ENCODE results near the gene SCN7A.
"Not testable (repeated sequence)": the region's sequence is repeated elsewhere in the genome, so short reads cannot be mapped to it uniquely, and the experiment has no call there.

Gene SCN7A

DNA sequence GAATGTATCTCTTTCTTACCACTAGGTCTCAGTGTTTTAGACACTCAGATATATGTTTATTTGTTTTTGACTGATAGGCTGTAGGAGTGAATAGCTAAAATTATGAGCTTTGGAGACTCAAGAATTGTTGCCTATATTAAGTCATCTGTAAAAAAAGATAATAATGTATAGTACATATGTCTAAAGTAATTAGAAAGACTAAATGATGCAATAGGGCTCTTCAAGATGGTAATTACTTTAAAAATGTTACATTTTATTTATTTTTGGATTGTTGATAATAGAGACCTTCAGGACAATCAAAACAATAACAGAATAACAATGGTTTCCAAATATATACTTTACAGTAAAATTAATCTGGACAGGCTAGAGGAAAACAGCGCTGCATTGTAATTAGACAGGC, 19.9 kb upstream of the SCN7A start:
- Histone ChIP-seq H3K9me3 (no peaks in the 10 kb centered on the region), H4K20me1 (no peaks in the 10 kb centered on the region), H3K4me3 (no peak overlapping the region), H3K4me1 (no peaks in the 10 kb centered on the region), H3K27ac (no peak overlapping the region), H3K9ac (no peak overlapping the region), H3K36me3 (no peaks in the 10 kb centered on the region), H3K27me3 (no peaks in the 10 kb centered on the region), H3K4me2 (no peak overlapping the region)
- no peak for TF ChIP-seq Cebpa-rat (IDR thresholded peaks at IDR 0.05)

DNA sequence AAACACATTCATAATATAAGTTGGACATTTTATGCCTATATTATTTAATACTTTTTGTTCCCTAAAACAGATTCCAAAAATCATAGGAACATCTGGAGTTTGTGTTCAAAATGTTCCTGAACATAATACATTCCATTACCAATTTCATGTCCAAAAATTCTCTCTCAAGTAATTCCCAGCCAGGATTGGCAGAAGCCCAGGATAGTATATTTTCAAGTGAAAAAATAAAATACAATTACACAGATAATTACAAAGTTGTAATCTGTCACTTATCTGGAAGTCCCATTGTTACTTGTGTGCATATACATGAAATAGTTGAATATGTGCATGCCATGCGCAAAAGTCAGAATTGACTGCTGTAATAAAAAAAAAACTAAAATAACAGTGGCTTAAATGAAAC, 5.2 kb upstream of the SCN7A start:
- H3K4me1 ChIP-seq = peaks cover 5% of the 10 kb centered on the region; the same call in 1 of the 2 replicates
- H3K27ac ChIP-seq = no peak overlapping the region
- H3K36me3 ChIP-seq = no peaks in the 10 kb centered on the region
- H3K9ac ChIP-seq = no peak overlapping the region
- H3K4me3 ChIP-seq = no peak overlapping the region
- H3K27me3 ChIP-seq = 0 out of 2 replicates have a peak, but pooled peaks cover 1% of the 10 kb centered on the region
- H4K20me1 ChIP-seq = no peaks in the 10 kb centered on the region
- TF ChIP-seq Cebpa-rat (IDR thresholded peaks at IDR 0.05) = no peak
- H3K9me3 ChIP-seq = no peaks in the 10 kb centered on the region
- H3K4me2 ChIP-seq = no peak overlapping the region

DNA sequence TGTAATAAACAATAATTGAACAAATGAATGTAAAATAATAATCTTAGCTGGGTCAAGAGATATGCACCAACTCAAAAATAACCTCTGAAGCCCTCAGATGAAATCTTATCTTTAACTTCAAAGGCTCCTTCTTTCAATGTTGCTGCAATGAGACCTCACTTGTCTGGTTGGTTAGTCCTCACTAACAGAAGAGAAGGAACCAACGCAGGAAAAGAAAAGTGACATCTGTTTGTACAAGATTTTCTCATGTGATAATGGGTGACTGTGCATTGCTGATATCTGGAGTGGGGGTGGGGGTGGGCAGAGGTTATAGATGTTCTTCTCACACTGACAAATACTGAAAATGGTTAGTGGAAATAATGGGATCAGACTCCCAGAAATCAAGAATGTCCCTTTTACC, 2.6 kb downstream of the SCN7A start:
- no peak for TF ChIP-seq Cebpa-rat (IDR thresholded peaks at IDR 0.05)
- Histone ChIP-seq H3K27ac (no peak overlapping the region), H3K27me3 (0 out of 2 replicates have a peak, but pooled peaks cover 4% of the 10 kb centered on the region), H3K9ac (no peak overlapping the region), H3K4me1 (peaks cover 4% of the 10 kb centered on the region; the same call in 1 of the 2 replicates), H3K4me2 (no peak overlapping the region), H4K20me1 (no peaks in the 10 kb centered on the region), H3K9me3 (no peaks in the 10 kb centered on the region), H3K4me3 (no peak overlapping the region), H3K36me3 (no peaks in the 10 kb centered on the region)

DNA sequence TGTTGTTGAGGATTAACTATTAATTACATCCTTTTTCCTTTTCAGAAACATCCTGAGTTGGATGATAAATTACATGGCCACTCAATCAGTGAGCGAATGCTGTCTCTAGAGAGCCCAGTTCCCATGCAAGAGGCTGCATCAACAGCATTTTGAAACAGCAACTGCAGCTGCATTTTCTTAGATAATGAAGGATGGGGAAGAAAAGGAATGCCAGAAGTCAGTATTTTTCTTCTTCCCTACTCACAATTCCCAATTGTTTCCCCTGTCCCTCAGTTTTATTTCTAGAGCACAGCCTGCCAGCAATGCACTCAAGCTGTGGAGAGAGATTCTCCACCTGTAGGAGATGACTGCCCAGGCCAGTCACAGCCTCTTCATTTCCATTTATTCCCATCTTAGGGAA, 6.9 kb downstream of the SCN7A start:
- H3K4me3 ChIP-seq = no peak overlapping the region
- no peak overlapping the region for H3K27ac ChIP-seq
- TF ChIP-seq Cebpa-rat (IDR thresholded peaks at IDR 0.05) = no peak
- H3K4me1 ChIP-seq = no peaks in the 10 kb centered on the region
- no peaks in the 10 kb centered on the region for H3K36me3 ChIP-seq
- H3K27me3 ChIP-seq = no peaks in the 10 kb centered on the region
- no peak overlapping the region for H3K9ac ChIP-seq
- no peaks in the 10 kb centered on the region for H4K20me1 ChIP-seq
- no peaks in the 10 kb centered on the region for H3K9me3 ChIP-seq
- no peak overlapping the region for H3K4me2 ChIP-seq

DNA sequence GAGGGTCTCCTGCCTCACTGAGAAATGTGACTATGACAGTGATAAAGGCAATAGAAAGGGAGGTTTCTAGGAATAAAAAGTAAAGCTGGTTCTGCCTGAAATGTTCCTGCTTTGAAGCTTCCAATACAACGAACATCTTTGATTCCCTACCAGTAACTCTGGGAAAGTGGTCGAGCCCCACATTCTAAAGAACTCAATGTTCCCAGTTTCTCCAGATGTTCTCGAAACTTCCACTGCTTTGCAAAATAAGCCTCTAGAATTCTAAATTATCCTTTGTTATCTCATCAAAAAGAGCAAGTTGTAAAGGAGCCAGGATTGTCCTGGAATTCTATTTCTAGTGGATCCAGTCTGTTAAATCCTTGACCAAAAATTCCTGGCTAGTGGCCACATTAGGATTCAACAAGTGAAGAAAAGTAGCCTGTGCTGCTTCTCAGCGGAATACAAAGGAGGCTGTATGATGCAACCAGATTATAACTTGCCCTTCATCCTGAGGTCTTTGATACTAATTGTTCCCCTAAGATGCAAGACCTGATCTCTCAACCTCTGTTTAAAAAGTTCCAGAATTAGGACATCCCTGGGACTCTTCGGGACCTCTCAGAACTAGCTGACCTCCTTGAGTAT, 8.4 kb downstream of the SCN7A start:
- no peaks in the 10 kb centered on the region for H3K36me3 ChIP-seq
- H3K4me2 ChIP-seq = no peak overlapping the region
- no peak for TF ChIP-seq Cebpa-rat (IDR thresholded peaks at IDR 0.05)
- no peak overlapping the region for H3K4me3 ChIP-seq
- H4K20me1 ChIP-seq = no peaks in the 10 kb centered on the region
- H3K27me3 ChIP-seq = no peaks in the 10 kb centered on the region
- H3K27ac ChIP-seq = no peak overlapping the region
- no peaks in the 10 kb centered on the region for H3K9me3 ChIP-seq
- H3K4me1 ChIP-seq = no peaks in the 10 kb centered on the region
- H3K9ac ChIP-seq = no peak overlapping the region

DNA sequence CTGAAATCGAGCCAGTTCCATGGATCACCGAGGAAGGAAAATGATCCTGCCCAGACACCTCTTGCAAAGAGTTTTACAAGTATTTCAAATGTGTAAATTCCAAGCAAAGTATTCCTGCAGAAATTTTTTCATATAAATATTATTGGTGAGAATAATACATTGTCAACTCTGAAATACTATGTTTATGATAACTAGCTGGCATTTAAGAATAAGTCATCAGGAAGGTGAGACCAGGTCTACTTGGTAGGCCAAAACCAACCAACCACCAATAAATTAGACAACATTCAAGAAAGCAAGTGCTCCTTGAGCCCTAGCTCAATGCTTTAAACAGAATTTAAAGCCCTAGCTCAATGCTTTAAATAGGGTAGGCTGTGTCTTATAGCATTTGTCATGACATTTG, 21.7 kb downstream of the SCN7A start:
- Histone ChIP-seq H3K4me1 (no peaks in the 10 kb centered on the region), H4K20me1 (no peaks in the 10 kb centered on the region), H3K27ac (no peak overlapping the region), H3K4me3 (no peak overlapping the region), H3K36me3 (no peaks in the 10 kb centered on the region), H3K4me2 (no peak overlapping the region), H3K27me3 (no peaks in the 10 kb centered on the region), H3K9me3 (no peaks in the 10 kb centered on the region), H3K9ac (no peak overlapping the region)
- TF ChIP-seq Cebpa-rat (IDR thresholded peaks at IDR 0.05) = no peak

DNA sequence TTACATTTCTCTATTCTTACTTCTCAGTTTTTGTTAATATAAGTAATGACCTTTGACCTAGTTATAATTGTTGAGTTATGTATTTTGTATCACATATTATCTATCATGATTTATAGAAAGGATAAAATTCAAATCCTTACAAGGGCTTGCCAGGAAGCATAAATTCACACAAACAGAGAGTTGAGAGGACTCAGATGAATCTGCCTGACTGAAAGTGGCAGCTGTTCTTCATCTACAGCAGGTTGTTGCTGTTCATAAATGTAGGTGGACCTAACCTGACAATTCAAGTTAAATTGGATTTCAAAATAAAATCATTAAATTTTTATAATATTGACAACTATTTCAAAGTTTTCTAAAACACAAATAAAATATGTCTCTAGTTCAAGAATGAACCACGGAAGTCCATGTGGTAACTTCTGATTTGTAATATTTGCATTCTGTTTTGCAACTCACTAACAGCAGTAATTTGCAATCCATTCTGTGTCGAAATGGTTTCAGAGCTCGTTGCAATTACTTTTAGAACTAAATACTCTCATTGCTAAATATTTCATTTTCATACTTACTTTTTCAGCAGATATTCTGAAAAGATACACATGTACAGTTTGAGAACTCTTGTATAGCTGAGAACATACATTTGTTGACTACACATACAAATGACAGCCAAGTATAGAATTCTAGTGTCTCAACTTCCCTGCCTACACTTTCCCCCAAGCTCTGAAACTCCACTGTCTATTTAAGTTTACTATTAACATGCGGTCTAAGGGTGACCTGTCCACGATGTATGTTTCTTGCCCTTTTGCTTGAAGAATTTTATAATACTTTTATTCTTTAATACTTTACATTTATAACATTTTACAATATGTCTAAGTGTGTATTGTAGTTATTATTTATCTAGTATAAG, 25.7 kb downstream of the SCN7A start:
- Histone ChIP-seq H3K4me2 (no peak overlapping the region), H3K36me3 (no peaks in the 10 kb centered on the region), H3K27ac (no peak overlapping the region), H3K9ac (no peak overlapping the region), H3K27me3 (no peaks in the 10 kb centered on the region), H3K4me1 (no peaks in the 10 kb centered on the region), H3K9me3 (no peaks in the 10 kb centered on the region), H4K20me1 (no peaks in the 10 kb centered on the region), H3K4me3 (no peak overlapping the region)
- no peak for TF ChIP-seq Cebpa-rat (IDR thresholded peaks at IDR 0.05)

DNA sequence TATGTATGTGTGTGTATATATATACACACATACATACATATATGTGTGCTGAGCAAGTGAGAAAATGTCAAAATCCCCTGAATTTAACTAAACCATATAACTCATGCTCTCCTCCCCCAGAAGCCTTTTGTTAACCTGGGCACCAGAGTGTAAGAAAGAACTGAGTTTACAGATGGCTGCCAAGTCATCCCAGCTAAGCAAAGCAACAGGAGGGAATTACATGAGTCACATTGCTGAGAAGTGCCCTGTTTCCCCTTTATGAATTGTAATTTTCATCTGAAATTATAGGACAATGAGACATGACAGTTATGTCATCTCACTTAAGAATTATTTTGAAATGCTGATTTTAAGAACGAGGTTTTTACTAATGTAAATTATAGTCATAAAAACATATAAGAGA, 29.9 kb downstream of the SCN7A start:
- Histone ChIP-seq H4K20me1 (no peaks in the 10 kb centered on the region), H3K9me3 (no peaks in the 10 kb centered on the region), H3K4me3 (no peak overlapping the region), H3K4me2 (no peak overlapping the region), H3K4me1 (no peaks in the 10 kb centered on the region), H3K9ac (no peak overlapping the region), H3K27ac (no peak overlapping the region), H3K36me3 (no peaks in the 10 kb centered on the region), H3K27me3 (no peaks in the 10 kb centered on the region)
- no peak for TF ChIP-seq Cebpa-rat (IDR thresholded peaks at IDR 0.05)

DNA sequence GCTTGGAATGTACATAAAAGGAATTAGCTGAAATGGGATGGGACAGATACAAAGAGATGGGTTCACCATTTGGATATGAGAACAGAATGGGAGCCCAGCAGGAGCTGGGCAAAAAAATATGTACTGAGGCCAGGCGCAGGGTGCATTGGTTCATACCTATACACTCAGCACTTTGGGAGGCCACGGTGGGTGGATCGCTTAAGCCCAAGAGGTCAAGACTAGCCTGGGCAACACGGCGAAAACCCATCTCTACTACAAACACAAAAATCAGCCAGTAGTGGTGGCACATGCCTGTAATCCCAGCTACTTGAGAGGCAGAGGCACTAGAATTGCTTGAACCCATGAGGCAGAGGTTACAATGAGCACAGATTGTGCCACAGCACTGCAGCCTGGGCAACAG, 30.4 kb downstream of the SCN7A start:
- H3K9ac ChIP-seq = no peak overlapping the region
- no peaks in the 10 kb centered on the region for H3K36me3 ChIP-seq
- TF ChIP-seq Cebpa-rat (IDR thresholded peaks at IDR 0.05) = no peak
- H3K4me1 ChIP-seq = no peaks in the 10 kb centered on the region
- H4K20me1 ChIP-seq = no peaks in the 10 kb centered on the region
- no peak overlapping the region for H3K4me2 ChIP-seq
- no peaks in the 10 kb centered on the region for H3K9me3 ChIP-seq
- H3K4me3 ChIP-seq = no peak overlapping the region
- no peak overlapping the region for H3K27ac ChIP-seq
- H3K27me3 ChIP-seq = no peaks in the 10 kb centered on the region

DNA sequence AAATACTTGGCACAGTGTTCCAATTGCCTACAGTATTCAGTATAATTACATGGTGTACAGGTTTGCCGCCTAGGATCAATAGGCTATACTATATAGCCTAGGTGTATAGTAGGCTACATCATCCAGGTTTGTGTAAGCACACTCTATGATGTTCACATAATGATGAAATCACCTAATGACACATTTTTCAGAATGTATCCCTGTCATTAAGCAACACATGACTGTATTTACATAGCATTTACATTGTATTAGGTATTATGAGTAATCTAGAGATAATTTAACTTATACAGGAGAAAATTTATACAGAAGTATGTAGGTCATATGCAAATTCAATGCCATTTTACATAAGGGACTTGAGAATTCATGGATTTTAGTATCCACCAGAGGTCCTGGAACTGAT, 35.4 kb downstream of the SCN7A start:
- H3K36me3 ChIP-seq = no peaks in the 10 kb centered on the region
- no peaks in the 10 kb centered on the region for H3K9me3 ChIP-seq
- no peak overlapping the region for H3K4me3 ChIP-seq
- no peak overlapping the region for H3K9ac ChIP-seq
- H3K27me3 ChIP-seq = no peaks in the 10 kb centered on the region
- H3K27ac ChIP-seq = no peak overlapping the region
- no peaks in the 10 kb centered on the region for H3K4me1 ChIP-seq
- H4K20me1 ChIP-seq = no peaks in the 10 kb centered on the region
- no peak overlapping the region for H3K4me2 ChIP-seq
- TF ChIP-seq Cebpa-rat (IDR thresholded peaks at IDR 0.05) = no peak

DNA sequence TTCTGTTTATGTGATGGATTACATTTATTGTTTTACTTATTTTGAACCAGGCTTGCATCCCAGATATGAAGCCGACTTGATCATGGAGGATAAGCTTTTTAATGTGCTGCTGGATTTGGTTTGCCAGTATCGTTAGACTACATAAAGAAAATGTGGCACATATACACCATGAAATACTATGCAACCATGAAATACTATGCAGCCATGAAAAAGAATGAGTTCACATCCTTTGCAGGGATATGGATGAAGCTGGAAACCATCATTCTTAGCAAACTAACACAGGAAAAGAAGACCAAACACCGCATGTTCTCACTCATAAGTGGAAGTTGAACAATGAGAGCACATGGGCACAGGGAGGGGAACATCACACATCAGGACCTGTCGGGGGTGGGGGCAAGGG, 38.2 kb downstream of the SCN7A start:
- H3K36me3 ChIP-seq, H3K4me2 ChIP-seq, H3K4me3 ChIP-seq, H3K27me3 ChIP-seq, H3K27ac ChIP-seq, H3K9me3 ChIP-seq, H4K20me1 ChIP-seq, H3K9ac ChIP-seq, H3K4me1 ChIP-seq: not testable (repeated sequence)
